Skeletal muscle cell (primary cell): Measurements from ENCODE around the gene RAC3.

Experiments
- DNase-seq: peaks from one replicate; pipeline ENCODE4 v3.0.0-alpha.2; 2010; ENCODE audit warnings: low read depth
- H3K4me3 ChIP-seq: 2 replicates; pipeline ENCODE4 v1.5.1; 2011; ENCODE audit warnings: low read depth, mild to moderate bottlenecking, control low read depth, low read length, moderate library complexity

The RAC3 gene

DNA sequence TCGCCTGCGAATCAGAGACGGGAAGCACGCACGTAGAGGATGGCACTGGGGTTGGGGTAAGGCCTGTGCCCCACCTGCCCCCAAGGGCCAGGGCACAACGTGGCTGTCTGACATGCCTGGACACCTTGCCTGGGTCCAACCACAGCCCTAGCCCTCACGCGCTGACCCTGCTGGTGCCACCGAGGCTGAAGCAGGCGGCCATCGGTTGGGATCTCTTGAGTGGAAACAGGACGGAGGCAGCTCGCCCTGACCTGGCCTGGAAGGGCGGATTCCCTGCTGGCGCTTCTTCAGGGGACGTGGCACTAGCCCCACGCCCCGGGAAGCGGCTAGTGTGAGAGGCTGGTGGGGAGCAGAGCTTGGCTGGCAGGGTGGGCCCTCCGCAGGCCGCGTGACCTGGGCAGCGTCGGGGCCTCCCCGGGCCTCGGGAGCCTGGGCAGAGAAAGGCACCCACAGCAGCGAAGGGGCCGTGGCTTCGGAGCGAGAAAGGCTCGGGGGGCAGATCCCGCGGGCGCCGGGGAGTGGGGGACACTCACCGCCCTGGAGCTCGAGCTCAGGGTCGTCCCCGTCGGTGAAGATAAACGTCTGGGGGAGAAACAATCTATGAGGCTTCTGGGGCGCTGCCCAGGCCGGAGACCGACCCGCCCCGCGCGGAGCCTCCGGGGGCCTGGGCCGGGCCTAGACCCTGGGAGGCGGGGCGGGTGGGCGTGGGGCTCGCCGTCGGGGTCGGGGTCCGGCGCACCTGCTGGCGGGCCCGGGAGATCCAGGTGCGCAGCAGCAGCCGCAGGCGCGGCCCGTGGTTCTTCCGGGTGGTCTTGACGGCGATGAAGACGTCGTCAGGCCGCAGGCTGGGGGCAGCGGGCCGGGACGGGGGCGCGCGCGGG, 19.5 kb downstream of the RAC3 start:
- no peak for DNase-seq
- H3K4me3 ChIP-seq: peak overlapping the region; percentile 71

DNA sequence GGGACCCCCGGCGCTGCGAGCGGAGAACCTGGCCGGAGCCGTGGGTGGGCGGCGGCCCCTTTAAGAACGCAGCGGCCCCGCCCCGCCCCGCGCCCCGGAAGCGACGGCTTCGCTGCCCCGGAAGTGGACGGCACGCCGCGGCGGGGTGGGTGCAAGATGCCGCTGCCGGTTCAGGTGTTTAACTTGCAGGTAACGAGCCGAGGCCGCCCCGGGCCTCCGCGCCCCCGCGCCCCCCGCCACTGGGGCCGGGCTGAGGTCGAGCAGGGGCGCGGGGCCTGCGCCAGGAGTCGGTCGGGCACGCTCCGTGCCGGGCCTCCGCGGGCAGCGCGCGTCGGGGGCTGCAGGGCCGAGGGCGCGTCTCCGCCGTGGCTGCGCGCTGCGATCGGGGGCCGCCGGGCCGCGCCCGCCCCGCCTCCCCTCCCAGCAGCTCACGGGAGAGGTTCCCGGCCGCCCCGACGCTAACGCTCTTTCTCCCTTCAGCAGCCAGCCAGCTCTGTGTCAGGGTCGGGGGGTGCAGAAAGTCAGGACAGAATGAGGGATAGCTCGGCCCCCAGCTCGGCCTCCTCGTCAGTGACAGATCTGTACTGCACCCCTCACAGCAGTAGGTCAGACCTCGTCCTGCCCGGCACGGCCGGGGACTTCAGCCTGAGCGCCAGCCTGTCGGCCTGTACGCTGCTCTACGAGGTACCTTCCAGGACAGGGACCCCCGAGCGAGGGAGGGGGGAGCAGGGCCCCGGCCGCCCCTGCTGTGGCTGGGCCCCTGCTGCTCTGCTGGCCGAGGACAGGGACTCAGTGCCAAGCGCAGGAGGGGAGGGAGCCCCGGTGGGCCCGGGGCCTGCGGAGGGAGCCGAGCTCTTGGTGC, 20.5 kb downstream of the RAC3 start, which contains the start of the genes GPS1 and RFNG:
Gene GPS1, plus strand, starts transcription at position 123 of the 862 bp plus-strand sequence. Its CDS starts 34 bp downstream, at position 157.
Gene RFNG, minus strand, starts transcription at position 36 of the 862 bp plus-strand sequence. CDS start 45 bp downstream, outside the sequence.
- DNase-seq: no peak
- peak within 1 kb of the TSS; percentile 71 for H3K4me3 ChIP-seq

GRCh38 chr17:82052638-82053059, 21.2 kb downstream of the RAC3 start:
- no peak for DNase-seq
- H3K4me3 ChIP-seq: peak overlapping the region; percentile 71

GRCh38 chr17:82053130-82053529, 21.7 kb downstream of the RAC3 start:
- peak overlapping the region; percentile 71 for H3K4me3 ChIP-seq
- no peak for DNase-seq

DNA sequence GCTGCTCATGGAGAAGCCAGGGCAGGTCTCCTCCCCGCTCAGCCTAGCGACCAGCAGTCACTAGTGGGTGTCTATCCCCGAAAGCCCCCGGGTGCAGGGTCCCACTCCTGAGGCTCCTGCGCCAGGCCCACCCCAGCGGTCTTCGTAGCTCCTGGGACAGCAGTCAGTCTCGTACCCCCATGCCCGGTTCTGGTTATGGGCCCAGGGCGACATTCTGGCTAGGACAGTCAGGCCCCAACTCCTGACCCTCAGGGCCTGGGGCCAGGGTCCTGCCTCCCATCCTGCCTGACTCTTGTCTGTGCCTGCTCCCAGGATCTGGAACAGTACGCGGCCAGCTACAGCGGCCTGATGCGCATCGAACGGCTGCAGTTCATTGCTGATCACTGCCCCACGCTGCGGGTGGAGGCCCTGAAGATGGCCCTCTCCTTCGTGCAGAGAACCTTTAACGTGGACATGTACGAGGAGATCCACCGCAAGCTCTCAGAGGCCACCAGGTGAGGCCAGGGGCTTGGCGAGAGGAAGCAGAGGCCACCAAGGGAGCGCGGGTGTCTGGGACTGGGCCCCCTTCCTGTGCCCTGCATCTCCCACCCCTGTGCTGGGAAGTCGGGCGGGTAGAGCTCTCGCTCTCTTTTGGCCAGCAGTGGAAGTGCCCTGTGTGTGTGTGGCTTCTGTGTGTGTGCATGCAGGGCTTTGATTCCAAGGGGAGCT, 22.2 kb downstream of the RAC3 start:
- H3K4me3 ChIP-seq: no peak overlapping the region
- no peak for DNase-seq

GRCh38 chr17:82054351-82055022, 23.0 kb downstream of the RAC3 start:
- no peak for DNase-seq
- H3K4me3 ChIP-seq: no peak overlapping the region

GRCh38 chr17:82055023-82055964, 23.8 kb downstream of the RAC3 start:
- no peak overlapping the region for H3K4me3 ChIP-seq
- DNase-seq: no peak

GRCh38 chr17:82055965-82056728, 24.7 kb downstream of the RAC3 start:
- DNase-seq: no peak
- no peak overlapping the region for H3K4me3 ChIP-seq

DNA sequence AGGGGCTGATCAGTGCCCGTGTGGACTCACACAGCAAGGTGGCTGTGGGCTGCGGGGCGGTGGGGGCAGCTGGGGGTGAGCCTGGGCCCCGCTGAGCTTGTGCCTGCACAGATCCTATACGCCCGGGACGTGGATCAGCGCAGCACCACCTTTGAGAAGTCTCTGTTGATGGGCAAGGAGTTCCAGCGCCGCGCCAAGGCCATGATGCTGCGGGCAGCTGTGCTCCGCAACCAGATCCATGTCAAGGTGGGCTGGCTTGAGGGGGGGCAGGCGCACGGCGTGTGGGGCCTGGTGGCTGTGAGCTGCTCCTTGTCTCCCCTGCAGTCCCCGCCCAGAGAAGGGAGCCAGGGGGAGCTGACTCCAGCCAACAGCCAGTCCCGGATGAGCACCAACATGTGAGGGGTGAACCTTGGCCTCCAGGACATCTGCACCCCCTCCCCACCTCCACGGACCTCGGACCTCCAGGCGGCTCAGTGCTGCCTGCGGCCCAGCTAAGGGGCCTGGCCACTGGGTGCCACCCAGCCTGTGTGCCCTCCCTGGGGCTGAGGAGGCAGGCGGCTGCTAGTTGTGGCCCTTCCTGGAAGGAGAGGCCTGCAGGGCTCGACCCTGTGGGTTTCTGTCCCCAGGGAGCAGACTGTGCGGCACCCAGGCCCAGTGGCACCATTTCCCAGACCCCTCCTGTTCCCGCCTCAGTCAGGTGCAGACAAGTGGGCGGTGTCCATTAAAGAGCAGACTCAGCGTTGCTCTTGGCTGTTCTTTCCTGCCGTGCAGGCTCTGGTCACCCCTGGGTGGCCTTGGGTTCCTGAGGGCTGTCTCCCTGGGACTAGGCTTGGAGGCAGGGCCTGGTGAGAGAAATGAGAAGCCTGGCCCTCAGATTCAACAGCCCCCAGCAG, 25.5 kb downstream of the RAC3 start:
- no peak overlapping the region for H3K4me3 ChIP-seq
- no peak for DNase-seq

DNA sequence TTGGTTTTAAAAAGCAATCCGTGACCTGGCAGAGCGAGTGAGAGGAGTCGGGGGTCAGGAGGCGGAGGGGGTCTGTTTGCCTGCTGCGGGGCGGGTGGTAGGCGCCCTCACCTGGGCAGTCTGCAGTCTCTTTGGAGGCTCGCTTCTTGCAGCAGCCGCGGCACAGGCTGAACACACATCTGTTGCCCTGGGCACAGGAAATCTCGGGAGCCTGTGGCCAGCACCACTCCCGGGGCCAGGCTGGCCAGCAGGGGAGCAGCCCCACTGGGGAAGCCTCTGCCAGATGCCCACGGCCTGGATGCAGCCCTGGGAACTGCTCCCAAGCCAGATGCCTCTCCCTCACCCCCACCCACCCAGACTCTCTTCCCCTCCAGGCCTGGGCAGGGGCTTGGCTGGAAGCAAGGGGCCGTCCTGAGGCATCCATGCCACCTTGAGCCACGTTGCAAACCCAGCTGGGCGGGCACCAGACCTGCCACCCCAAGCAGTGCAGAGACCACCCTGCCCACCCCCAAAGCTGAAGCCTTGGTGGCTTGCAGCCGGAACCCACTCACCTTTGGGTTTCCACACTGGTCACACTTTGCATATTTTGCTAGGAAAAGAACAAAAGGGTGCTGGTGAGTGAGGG, 26.9 kb downstream of the RAC3 start:
- no peak for DNase-seq
- H3K4me3 ChIP-seq: no peak overlapping the region

- no peak for DNase-seq
- no peak overlapping the region for H3K4me3 ChIP-seq
Observed at GRCh38 chr17:82058855-82059249, 27.4 kb downstream of the RAC3 start.

DNA sequence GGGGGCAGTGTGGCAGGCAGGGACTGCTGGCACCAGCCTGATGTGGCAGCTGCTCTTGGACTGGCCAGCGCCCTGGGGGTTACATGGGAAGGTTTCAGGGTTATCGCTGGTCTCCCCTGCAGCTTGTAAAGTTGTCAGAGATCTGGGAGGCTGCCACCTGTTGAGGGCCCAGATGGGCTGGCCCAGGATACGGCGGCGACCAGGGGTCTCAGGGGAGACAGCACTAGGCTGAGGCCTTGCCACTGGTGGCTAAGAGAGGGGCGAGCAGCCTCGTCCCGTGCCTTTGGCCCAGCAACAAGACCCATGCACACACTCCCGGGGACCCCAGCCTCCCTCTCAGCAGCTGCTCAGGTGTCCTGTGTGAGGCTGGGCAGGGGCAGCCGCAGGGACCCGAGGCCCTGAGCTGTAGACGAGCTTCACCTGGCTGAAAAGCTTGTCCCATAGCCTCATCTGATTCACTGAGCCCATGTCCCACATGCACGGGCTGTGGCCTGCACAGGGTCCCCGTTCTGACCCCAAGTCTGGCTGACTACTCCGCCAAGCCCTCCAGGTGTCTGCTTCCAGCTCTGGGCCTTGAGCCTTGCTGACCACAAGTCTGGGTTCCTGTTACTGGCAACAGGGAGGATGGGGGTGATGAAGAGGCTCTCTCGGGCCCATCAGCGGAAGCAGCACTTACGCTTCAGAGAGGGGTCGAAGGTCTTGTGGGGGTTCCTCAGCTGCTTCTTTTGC, 28.0 kb downstream of the RAC3 start:
- no peak for DNase-seq

GRCh38 chr17:82060001-82060380, 28.5 kb downstream of the RAC3 start:
- DNase-seq: no peak
- H3K4me3 ChIP-seq: no peak overlapping the region

More for the DNA sequence above, 28.0 kb downstream of the RAC3 start:
- H3K4me3 ChIP-seq: no peak overlapping the region

DNA sequence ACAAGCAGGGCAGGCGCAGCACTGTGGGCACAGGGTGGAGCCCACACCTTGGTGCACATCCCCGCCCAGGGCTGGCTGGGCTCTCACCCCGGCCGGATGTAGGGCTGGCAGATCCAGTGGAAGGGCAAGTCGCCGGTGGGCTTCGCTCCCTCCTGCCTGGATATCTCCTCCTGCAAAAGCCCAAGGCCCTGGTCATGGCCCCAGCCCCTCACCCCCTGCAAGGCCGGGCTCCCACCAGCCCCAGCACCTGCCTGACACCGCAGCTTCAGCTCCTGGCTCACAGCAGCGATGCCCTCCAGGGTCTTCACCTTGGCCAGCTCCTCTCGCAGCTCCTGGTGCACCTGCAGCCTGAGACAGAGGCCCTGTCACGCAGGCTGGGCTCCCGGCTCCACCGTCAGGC, 29.1 kb downstream of the RAC3 start:
- H3K4me3 ChIP-seq: no peak overlapping the region
- no peak for DNase-seq
